ENCODE results near the gene SORCS2.

DNA sequence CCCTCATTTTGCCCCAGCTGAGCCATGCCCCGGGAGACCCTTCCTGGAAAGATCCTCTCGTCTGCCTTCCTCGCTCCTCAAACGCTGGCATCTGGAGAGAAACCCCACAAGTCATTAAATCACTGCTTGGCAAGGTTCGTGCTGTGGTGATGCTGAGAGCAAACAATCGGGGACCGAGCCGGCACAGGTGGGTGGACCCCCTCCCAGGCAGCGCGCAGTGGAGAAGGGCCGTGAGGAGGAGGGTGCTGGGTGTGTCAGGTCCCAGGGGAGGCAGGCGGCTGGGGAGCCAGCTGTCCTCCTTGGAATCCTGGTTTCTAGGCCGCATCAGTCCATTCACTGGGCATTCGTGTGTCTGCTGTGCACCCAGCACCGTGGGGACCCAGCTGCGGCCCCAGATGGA lies 307.3 kb downstream of the SORCS2 start:
- TF ChIP-seq, protein P1, sequence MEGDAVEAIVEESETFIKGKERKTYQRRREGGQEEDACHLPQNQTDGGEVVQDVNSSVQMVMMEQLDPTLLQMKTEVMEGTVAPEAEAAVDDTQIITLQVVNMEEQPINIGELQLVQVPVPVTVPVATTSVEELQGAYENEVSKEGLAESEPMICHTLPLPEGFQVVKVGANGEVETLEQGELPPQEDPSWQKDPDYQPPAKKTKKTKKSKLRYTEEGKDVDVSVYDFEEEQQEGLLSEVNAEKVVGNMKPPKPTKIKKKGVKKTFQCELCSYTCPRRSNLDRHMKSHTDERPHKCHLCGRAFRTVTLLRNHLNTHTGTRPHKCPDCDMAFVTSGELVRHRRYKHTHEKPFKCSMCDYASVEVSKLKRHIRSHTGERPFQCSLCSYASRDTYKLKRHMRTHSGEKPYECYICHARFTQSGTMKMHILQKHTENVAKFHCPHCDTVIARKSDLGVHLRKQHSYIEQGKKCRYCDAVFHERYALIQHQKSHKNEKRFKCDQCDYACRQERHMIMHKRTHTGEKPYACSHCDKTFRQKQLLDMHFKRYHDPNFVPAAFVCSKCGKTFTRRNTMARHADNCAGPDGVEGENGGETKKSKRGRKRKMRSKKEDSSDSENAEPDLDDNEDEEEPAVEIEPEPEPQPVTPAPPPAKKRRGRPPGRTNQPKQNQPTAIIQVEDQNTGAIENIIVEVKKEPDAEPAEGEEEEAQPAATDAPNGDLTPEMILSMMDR (IDR thresholded peaks at IDR 0.05) = no peak
- no peak for TF ChIP-seq POLR2A (IDR thresholded peaks at IDR 0.05)

Measured in Peyer's patch (tissue), 4 donors.